Activated naive CD8-positive, alpha-beta T cell treated with anti-CD3 and anti-CD28 coated beads, Interleukin-2, amount 50 U/mL, for 24 hours (primary cell): ENCODE measurements around the gene RB1.

Source experiments
- ATAC-seq: fragments of 150-1000 bp; cut with Tn5 transposase; one replicate; pipeline ENCODE4 v1.10.0; 2021
- DNase-seq: peaks from one replicate; pipeline ENCODE4 v3.0.0; 2021
- H3K27ac Mint-ChIP-seq: one replicate; pipeline ENCODE4 v1.8.0; 2021; ENCODE audit warnings: mild to moderate bottlenecking, mixed read lengths
- H3K27me3 Mint-ChIP-seq: one replicate; pipeline ENCODE4 v1.8.0; 2021; ENCODE audit warnings: mixed read lengths
- H3K36me3 Mint-ChIP-seq: one replicate; pipeline ENCODE4 v1.8.0; 2021; ENCODE audit warnings: low read depth, mixed read lengths
- H3K4me1 Mint-ChIP-seq: one replicate; pipeline ENCODE4 v1.8.0; 2021; ENCODE audit warnings: mixed read lengths
- H3K4me3 Mint-ChIP-seq: one replicate; pipeline ENCODE4 v1.8.0; 2021; ENCODE audit warnings: mild to moderate bottlenecking, moderate library complexity, mixed read lengths
- H3K9me3 Mint-ChIP-seq: one replicate; pipeline ENCODE4 v1.8.0; 2021; ENCODE audit warnings: mixed read lengths

Gene RB1

GRCh38 chr13:48303359-48304142 is at the start of gene RB1:
TSS of gene RB1 (plus strand) at chr13:48303751. CDS start at chr13:48303913, 162 bp downstream.
- peak within 1 kb of the TSS; percentile 94 for H3K27ac Mint-ChIP-seq

DNA sequence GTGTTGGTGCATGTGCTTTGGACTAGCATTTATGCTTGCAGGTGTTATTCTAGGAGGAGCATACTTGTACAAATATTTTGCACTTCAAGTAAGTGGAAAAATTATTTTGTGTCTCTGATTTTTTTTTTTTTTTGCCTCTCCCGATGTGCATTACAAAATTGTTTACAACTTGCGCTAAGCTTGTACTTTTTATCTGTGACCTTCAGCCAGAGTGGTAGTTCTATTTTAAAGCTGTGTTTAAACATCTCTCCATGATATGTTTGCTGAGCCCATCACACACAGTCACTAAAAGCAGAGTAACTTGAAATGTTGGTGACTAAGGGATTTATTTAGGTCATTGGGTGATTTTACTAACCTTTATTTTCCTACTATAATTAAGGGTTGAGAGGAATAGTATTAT is 49.7 kb upstream of the RB1 start:
- peaks cover 72% of the 10 kb centered on the region for H3K4me1 Mint-ChIP-seq
- no peaks in the 10 kb centered on the region for H3K27me3 Mint-ChIP-seq
- H3K4me3 Mint-ChIP-seq, result no peak overlapping the region
- H3K27ac Mint-ChIP-seq, result no peak overlapping the region
- no peak for DNase-seq
- H3K9me3 Mint-ChIP-seq, result no peaks in the 10 kb centered on the region
- H3K36me3 Mint-ChIP-seq, result peaks cover 50% of the 10 kb centered on the region
- no peak for ATAC-seq

More at GRCh38 chr13:48303359-48304142, at the start of gene RB1:
- Mint-ChIP-seq H3K27me3 (no peaks in the 10 kb centered on the region), H3K9me3 (no peaks in the 10 kb centered on the region), H3K4me3 (peak within 1 kb of the TSS; percentile 95), H3K36me3 (peaks cover 21% of the 10 kb centered on the region), H3K4me1 (peaks cover 33% of the 10 kb centered on the region)
- ATAC-seq (peak; percentile 94), DNase-seq (peak; percentile 93)

DNA sequence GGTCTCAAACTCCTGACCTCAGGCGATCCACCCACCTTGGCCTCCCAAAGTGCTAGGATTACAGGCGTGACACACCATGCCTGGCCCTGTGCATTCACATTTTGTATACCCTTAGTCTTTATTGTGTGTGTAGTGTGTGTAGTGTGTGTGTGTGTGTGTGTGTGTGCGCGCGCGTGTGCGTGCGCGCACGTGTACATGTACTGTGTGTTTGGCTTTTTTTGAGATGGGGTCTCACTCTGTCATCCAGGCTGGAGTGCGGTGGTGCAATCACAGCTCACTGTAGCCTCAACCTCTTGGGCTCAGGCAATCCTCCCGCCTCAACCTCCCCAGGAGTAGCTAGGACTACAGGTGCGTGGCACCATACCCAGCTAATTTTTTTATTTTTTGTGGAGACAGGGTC is 48.5 kb upstream of the RB1 start:
- H3K27ac Mint-ChIP-seq, result no peak overlapping the region
- peaks cover 73% of the 10 kb centered on the region for H3K4me1 Mint-ChIP-seq
- H3K36me3 Mint-ChIP-seq, result peaks cover 58% of the 10 kb centered on the region
- no peaks in the 10 kb centered on the region for H3K27me3 Mint-ChIP-seq
- no peak overlapping the region for H3K4me3 Mint-ChIP-seq
- ATAC-seq (no peak), DNase-seq (no peak)
- no peaks in the 10 kb centered on the region for H3K9me3 Mint-ChIP-seq

DNA sequence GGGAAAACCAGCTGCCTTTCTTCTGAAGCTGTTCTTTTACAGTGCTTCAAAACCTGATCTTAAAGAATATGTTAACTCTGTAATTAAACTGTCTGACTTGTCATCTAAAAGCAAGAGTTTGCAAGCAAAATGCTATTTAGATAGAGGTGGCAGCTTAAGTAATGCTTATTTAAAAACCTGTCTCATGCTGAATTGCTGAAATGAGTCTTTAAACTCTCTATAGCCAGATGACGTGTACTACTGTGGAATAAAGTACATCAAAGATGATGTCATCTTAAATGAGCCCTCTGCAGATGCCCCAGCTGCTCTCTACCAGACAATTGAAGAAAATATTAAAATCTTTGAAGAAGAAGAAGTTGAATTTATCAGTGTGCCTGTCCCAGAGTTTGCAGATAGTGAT is 47.6 kb upstream of the RB1 start:
- peaks cover 71% of the 10 kb centered on the region for H3K4me1 Mint-ChIP-seq
- DNase-seq, result no peak
- H3K27me3 Mint-ChIP-seq, result no peaks in the 10 kb centered on the region
- H3K36me3 Mint-ChIP-seq, result peaks cover 59% of the 10 kb centered on the region
- H3K4me3 Mint-ChIP-seq, result no peak overlapping the region
- ATAC-seq, result peak; percentile 71
- H3K9me3 Mint-ChIP-seq, result no peaks in the 10 kb centered on the region
- peak overlapping the region; percentile 25 for H3K27ac Mint-ChIP-seq

DNA sequence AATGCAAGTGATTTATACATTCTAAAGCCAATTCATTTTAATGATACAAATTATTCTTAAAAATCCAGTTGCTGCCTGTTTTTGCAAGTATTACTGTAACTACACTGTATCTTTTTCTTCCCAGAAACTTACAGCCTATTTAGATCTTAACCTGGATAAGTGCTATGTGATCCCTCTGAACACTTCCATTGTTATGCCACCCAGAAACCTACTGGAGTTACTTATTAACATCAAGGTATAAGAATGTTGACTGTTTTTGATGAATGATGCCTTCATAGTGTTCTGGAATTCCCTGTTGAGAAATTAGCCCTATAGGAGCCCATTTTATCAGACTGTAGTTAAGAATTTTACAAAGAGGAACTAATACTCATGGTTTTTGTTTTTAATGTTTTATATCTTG is 45.5 kb upstream of the RB1 start:
- DNase-seq (no peak), ATAC-seq (no peak)
- Mint-ChIP-seq H3K9me3 (no peaks in the 10 kb centered on the region), H3K27me3 (no peaks in the 10 kb centered on the region), H3K36me3 (peaks cover 72% of the 10 kb centered on the region), H3K4me1 (peaks cover 62% of the 10 kb centered on the region), H3K27ac (peak overlapping the region; percentile 44), H3K4me3 (no peak overlapping the region)

DNA sequence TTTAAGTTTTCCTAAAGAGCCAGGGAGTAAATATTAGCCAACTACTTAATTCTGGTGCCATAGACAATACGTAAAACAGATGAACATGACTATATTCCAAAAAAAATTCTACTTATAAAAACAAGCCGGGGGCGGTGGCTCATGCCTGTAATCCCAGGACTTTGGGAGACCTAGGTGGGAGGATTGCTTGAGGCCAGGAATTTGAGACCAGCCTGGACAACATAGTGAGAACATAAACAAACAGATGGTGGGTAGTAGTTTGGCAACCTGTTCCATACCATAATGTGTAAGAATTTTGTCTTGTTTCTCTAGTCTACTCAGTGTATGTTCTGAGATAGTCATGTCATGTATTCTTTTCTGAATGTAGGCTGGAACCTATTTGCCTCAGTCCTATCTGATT is 45.1 kb upstream of the RB1 start:
- Mint-ChIP-seq H3K9me3 (no peaks in the 10 kb centered on the region), H3K27me3 (no peaks in the 10 kb centered on the region), H3K4me1 (peaks cover 66% of the 10 kb centered on the region), H3K27ac (peak overlapping the region; percentile 44), H3K4me3 (no peak overlapping the region), H3K36me3 (peaks cover 75% of the 10 kb centered on the region)
- no peak for DNase-seq
- no peak for ATAC-seq

DNA sequence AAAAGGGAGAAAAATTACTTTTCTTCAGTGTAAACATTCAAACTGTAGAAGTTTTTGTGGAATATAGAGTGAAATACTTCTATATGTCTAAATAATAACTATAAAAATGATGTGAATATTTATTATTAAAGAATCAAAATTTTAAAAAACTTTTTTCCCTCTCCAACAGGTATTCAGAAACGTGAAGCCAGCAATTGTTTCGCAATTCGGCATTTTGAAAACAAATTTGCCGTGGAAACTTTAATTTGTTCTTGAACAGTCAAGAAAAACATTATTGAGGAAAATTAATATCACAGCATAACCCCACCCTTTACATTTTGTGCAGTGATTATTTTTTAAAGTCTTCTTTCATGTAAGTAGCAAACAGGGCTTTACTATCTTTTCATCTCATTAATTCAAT is 42.6 kb upstream of the RB1 start:
- no peaks in the 10 kb centered on the region for H3K27me3 Mint-ChIP-seq
- DNase-seq (no peak), ATAC-seq (no peak)
- H3K4me1 Mint-ChIP-seq, result peaks cover 73% of the 10 kb centered on the region
- no peak overlapping the region for H3K27ac Mint-ChIP-seq
- no peak overlapping the region for H3K4me3 Mint-ChIP-seq
- H3K9me3 Mint-ChIP-seq, result no peaks in the 10 kb centered on the region
- peaks cover 53% of the 10 kb centered on the region for H3K36me3 Mint-ChIP-seq

DNA sequence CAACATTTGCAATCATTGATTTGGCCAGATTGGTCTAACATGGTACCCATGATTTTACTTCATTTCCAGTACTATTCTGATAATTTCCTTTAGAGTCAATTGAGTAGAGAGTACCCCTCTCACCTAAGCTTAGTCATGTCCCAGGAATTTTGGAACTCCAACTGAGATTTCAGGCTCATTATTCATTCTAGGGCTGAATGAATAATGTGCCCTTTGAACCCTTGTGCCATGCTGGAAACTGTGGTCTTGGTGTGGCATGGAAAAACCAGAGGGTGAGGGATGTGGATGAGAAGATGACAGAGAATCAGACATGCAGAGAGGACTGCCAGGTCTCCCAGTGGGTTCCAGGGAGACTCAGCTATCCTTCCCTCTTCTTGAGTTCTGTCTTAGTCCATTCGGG is 40.4 kb upstream of the RB1 start:
- ATAC-seq (no peak), DNase-seq (no peak)
- Mint-ChIP-seq H3K27me3 (no peaks in the 10 kb centered on the region), H3K27ac (no peak overlapping the region), H3K4me1 (peaks cover 70% of the 10 kb centered on the region), H3K36me3 (peaks cover 45% of the 10 kb centered on the region), H3K4me3 (no peak overlapping the region), H3K9me3 (no peaks in the 10 kb centered on the region)

DNA sequence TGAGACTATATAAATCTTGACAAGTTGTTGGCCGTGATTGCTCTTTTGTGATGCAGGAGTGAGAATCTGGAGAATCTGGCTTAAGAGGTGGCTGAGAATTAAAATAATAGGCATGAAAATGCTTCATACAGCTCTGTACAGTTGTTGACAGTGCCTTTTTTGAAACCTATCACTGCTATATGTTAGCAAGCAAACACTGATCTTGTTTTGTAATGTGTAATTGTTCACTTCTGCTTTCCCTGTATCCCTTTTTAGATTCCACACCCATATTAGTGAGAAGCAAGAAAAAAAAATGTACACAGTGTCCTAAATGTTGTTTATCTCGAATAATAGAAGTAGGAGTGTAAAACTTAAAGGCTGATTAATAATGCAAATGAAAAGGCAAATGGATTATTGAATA is 39.5 kb upstream of the RB1 start:
- peaks cover 61% of the 10 kb centered on the region for H3K4me1 Mint-ChIP-seq
- DNase-seq, result no peak
- H3K27me3 Mint-ChIP-seq, result no peaks in the 10 kb centered on the region
- no peak overlapping the region for H3K4me3 Mint-ChIP-seq
- peak overlapping the region; percentile 11 for H3K27ac Mint-ChIP-seq
- peaks cover 41% of the 10 kb centered on the region for H3K36me3 Mint-ChIP-seq
- H3K9me3 Mint-ChIP-seq, result no peaks in the 10 kb centered on the region
- ATAC-seq, result no peak

GRCh38 chr13:48265217-48265815 is 38.2 kb upstream of the RB1 start:
- Mint-ChIP-seq H3K36me3 (peaks cover 30% of the 10 kb centered on the region), H3K9me3 (no peaks in the 10 kb centered on the region), H3K27me3 (no peaks in the 10 kb centered on the region), H3K4me3 (peak overlapping the region; percentile 29), H3K27ac (peak overlapping the region; percentile 75), H3K4me1 (peaks cover 51% of the 10 kb centered on the region)
- peak; percentile 93 for ATAC-seq
- DNase-seq, result peak; percentile 46

DNA sequence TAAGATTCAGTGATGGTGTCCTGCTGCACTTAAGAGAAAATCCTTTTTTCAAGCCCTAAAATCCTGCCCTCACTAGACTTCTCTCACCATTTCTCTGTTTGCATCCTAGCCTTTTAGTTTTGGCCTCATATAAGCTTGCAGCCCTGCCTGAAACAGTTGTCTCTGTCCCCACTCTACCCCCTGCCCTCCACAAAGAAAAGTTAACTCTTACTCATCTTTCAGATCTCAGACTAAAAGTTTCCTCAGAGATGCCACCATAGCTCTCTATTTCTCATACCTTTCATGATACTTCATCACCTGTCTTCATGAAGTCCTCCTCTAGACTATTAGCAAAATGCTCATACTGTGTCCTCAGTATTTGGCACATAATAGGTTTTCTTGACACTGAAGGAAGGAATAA is 37.4 kb upstream of the RB1 start:
- Mint-ChIP-seq H3K4me1 (peaks cover 47% of the 10 kb centered on the region), H3K4me3 (no peak overlapping the region), H3K36me3 (peaks cover 24% of the 10 kb centered on the region), H3K27me3 (no peaks in the 10 kb centered on the region), H3K9me3 (no peaks in the 10 kb centered on the region), H3K27ac (peak overlapping the region; percentile 48)
- DNase-seq (no peak), ATAC-seq (peak; percentile 75)

DNA sequence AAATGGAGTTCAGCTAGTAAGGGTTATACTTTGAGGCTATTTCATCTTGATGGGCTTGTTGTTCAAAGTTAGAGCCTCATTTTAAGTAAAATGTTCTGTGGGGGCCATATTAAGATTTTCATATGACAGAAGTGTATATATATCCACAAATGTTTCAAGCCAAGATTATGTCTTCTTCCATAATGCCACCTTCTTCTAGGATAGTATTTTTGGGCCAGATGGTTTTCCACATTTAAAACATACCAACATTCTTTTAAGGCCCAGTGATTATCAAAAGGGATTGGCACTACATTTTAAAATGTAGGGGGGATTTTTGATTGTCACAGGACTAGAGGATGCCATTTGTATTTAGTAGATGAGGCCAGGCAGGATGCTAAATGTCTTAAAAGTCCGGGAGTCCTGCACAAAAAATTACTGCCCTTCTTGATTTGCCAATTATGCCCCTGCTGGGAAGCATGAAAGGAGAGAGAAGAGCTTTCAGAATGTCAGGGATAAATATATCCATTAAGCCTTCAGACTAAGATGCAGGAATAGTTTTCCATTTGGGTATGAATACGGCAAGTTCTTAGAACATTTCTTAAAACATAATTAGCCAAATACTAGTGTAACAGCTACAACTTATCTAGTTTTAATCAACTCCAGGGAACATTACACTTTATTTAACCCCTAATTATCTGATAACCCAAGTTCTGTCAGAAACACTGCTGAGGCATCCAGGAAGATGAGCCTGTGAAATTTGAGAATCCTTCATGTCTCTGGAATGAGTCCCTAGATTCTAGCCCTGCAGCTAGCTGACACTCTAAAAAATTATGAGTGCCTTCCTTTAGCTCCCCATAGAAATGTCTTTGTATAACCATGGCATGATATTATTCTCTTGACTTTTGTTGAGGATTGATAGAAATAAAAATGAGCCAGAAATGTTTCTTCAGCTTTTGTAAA is 36.6 kb upstream of the RB1 start:
- Mint-ChIP-seq H3K4me3 (no peak overlapping the region), H3K27ac (no peak overlapping the region), H3K27me3 (no peaks in the 10 kb centered on the region), H3K36me3 (peaks cover 21% of the 10 kb centered on the region), H3K4me1 (peaks cover 47% of the 10 kb centered on the region), H3K9me3 (no peaks in the 10 kb centered on the region)
- DNase-seq, result no peak
- ATAC-seq, result no peak

- no peaks in the 10 kb centered on the region for H3K27me3 Mint-ChIP-seq
- ATAC-seq, result no peak
- H3K4me3 Mint-ChIP-seq, result no peak overlapping the region
- no peaks in the 10 kb centered on the region for H3K9me3 Mint-ChIP-seq
- H3K4me1 Mint-ChIP-seq, result peaks cover 38% of the 10 kb centered on the region
- no peak for DNase-seq
- H3K36me3 Mint-ChIP-seq, result peaks cover 10% of the 10 kb centered on the region
- H3K27ac Mint-ChIP-seq, result no peak overlapping the region
Measured at GRCh38 chr13:48268019-48268418, 35.5 kb upstream of the RB1 start.

DNA sequence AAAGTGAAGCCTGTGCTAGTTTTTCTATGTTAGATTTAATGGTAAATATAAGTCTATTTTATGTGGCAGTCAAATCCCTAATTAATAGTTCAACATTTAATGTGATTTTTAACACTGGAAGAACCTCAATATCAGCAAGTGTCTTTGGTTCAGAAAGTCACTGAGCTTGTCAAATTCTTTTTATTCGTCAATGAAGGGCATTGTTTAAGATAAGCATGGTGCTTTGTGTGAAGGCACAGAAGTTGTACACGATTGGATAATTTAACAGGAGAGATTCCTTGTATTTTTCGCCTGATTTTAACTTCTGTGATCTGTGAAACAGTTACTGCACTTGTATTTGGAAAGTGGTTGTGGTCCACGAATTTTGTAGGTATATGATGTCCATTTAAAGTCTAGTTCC is 30.2 kb upstream of the RB1 start:
- DNase-seq (no peak), ATAC-seq (no peak)
- Mint-ChIP-seq H3K27me3 (no peaks in the 10 kb centered on the region), H3K27ac (no peak overlapping the region), H3K4me3 (no peak overlapping the region), H3K4me1 (peaks cover 11% of the 10 kb centered on the region), H3K36me3 (peaks cover 2% of the 10 kb centered on the region), H3K9me3 (no peaks in the 10 kb centered on the region)
